Measurements from ENCODE around the gene ANKRD17.
A peak's percentile ranks its signal among the peaks of the same experiment; 100 is the strongest.

ANKRD17 gene

DNA sequence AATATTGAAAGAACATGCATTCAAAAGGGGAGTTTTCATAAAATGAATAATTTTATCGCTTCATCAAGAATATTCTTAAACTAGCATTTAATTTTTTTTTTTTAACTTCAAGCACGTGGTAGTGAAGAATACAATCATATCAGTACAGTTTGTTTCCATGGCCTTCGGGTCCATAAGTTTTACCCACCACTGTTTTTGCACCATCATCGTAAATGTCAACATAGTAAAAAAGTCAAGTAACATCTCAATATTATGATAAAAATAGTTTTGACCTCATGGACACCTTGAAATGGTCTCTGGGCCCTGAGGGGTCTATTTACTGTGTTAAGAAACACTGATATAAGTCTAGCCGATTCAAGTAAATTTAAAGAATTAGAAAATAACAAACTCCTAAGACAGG lies 80.2 kb downstream of the ANKRD17 start:
- Histone ChIP-seq H3K27ac (ENCODE audit: extremely low read depth, low read depth, low read length) (no peak overlapping the region), H3K36me3 (ENCODE audit: control insufficient read depth in 2 of 2, insufficient read depth in 1 of 2, low read length in 2 of 2) (peaks cover 0 to 35% of the 10 kb centered on the region in 2 experiments; a peak in 1 of 3 replicates), H3K4me1 (ENCODE audit: control insufficient read depth, insufficient read depth, low read length) (peaks cover 6% of the 10 kb centered on the region), H3K4me3 (ENCODE audit: low read depth, low read length) (no peak overlapping the region), H3K9me3 (ENCODE audit: control insufficient read depth, insufficient read depth, low read depth, low read length) (no peaks in the 10 kb centered on the region)
- ChIA-PET POLR2A (no interaction called here), CTCF (no interaction called here)
- no peak for TF ChIP-seq ZFP37 (tag by site-specific recombination; IDR thresholded peaks at IDR 0.05)
- no peak for TF ChIP-seq ZNF473 (tag by site-specific recombination; IDR thresholded peaks at IDR 0.05)
- TF ChIP-seq, protein P1, sequence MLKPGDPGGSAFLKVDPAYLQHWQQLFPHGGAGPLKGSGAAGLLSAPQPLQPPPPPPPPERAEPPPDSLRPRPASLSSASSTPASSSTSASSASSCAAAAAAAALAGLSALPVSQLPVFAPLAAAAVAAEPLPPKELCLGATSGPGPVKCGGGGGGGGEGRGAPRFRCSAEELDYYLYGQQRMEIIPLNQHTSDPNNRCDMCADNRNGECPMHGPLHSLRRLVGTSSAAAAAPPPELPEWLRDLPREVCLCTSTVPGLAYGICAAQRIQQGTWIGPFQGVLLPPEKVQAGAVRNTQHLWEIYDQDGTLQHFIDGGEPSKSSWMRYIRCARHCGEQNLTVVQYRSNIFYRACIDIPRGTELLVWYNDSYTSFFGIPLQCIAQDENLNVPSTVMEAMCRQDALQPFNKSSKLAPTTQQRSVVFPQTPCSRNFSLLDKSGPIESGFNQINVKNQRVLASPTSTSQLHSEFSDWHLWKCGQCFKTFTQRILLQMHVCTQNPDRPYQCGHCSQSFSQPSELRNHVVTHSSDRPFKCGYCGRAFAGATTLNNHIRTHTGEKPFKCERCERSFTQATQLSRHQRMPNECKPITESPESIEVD (tag by site-specific recombination; IDR thresholded peaks at IDR 0.05) = 0 out of 2 replicates have a peak, but pooled peaks have one; percentile 24

DNA sequence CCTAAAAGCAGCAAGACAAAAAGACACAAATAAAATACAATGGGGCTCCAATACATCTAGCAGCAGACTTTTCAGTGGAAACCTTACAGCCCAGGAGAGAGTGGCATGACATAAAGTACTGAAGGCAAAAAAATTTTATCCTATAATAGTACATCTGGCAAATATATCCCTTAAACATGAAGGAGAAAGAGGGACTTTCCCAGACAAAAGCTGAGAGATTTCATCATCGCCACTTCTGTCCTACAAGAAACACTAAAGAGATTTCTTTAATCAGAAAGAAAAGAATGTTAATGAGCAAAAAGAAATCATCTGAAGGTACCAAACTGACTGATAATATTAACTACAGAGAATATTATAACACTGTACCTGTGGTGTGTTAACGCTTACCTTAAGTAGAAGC lies 86.4 kb downstream of the ANKRD17 start:
- Histone ChIP-seq H3K27ac (ENCODE audit: extremely low read depth, low read depth, low read length) (no peak overlapping the region), H3K36me3 (ENCODE audit: control insufficient read depth in 2 of 2, insufficient read depth in 1 of 2, low read length in 2 of 2) (peaks cover 6 to 90% of the 10 kb centered on the region in 2 experiments; a peak in 2 of 3 replicates), H3K4me1 (ENCODE audit: control insufficient read depth, insufficient read depth, low read length) (no peaks in the 10 kb centered on the region), H3K4me3 (ENCODE audit: low read depth, low read length) (no peak overlapping the region), H3K9me3 (ENCODE audit: control insufficient read depth, insufficient read depth, low read depth, low read length) (no peaks in the 10 kb centered on the region)
- CTCF ChIA-PET = no interaction called here
- TF ChIP-seq ZNF132 (tag by site-specific recombination; IDR thresholded peaks at IDR 0.05; ENCODE audit: borderline replicate concordance) (no peak), ZFP37 (tag by site-specific recombination; IDR thresholded peaks at IDR 0.05) (no peak), ZNF558 (tag by site-specific recombination; IDR thresholded peaks at IDR 0.05) (no peak)
- POLR2A ChIA-PET = no interaction called here

DNA sequence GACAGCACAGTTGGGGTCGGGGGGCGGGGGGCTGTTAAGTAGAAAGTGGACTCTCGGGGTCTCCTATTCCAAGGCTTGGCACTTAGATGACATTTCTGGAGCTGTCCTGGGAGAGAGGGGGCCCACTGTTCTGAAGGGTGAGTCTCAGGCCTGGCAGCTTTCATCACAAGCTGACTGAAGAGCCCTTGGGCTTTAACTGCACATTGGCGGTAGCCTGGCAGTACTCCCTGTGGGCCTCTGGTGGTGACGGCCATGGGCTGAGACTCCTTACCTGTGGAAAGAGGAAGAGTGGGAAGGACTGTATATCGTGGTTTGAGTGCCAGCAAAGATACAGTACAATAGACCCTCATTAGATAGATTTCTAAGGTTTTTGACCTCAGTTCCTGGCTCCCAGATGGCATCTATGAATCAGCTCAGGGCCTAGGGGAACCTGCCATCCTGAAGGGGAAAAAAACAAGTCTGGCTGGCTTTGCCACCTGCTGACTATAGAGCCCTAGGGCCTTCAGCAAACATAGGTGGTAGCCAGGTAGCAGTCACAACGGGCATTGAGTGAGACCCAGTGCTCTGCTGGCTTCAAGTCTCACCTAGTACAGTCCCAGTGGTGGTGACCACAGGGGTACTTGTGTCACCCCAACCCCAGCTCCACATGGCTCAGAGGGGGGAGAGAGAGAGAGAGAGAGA lies 87.9 kb downstream of the ANKRD17 start:
- TF ChIP-seq ZNF555 (tag by site-specific recombination; conservative IDR thresholded peaks at IDR 0.05) (no peak), ZSCAN23 (tag by site-specific recombination; IDR thresholded peaks at IDR 0.05) (no peak), ZNF501 (tag by site-specific recombination; IDR thresholded peaks at IDR 0.05) (no peak), ZNF2 (tag by site-specific recombination; IDR thresholded peaks at IDR 0.05) (no peak), ZNF426 (tag by site-specific recombination; IDR thresholded peaks at IDR 0.05) (no peak), ZNF785 (tag by site-specific recombination; IDR thresholded peaks at IDR 0.05) (no peak)
- TF ChIP-seq, protein P2, sequence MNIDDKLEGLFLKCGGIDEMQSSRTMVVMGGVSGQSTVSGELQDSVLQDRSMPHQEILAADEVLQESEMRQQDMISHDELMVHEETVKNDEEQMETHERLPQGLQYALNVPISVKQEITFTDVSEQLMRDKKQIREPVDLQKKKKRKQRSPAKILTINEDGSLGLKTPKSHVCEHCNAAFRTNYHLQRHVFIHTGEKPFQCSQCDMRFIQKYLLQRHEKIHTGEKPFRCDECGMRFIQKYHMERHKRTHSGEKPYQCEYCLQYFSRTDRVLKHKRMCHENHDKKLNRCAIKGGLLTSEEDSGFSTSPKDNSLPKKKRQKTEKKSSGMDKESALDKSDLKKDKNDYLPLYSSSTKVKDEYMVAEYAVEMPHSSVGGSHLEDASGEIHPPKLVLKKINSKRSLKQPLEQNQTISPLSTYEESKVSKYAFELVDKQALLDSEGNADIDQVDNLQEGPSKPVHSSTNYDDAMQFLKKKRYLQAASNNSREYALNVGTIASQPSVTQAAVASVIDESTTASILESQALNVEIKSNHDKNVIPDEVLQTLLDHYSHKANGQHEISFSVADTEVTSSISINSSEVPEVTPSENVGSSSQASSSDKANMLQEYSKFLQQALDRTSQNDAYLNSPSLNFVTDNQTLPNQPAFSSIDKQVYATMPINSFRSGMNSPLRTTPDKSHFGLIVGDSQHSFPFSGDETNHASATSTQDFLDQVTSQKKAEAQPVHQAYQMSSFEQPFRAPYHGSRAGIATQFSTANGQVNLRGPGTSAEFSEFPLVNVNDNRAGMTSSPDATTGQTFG (tag by site-specific recombination; IDR thresholded peaks at IDR 0.05; ENCODE audit: borderline replicate concordance) = no peak
- ChIA-PET POLR2A (no interaction called here), CTCF (no interaction called here)
- H3K4me1 ChIP-seq (ENCODE audit: control insufficient read depth, insufficient read depth, low read length) = no peaks in the 10 kb centered on the region
- H3K4me3 ChIP-seq (ENCODE audit: low read depth, low read length) = no peak overlapping the region
- H3K36me3 ChIP-seq (ENCODE audit: control insufficient read depth in 2 of 2, insufficient read depth in 1 of 2, low read length in 2 of 2) = peaks cover 9 to 91% of the 10 kb centered on the region in 2 experiments; a peak in 2 of 3 replicates
- H3K27ac ChIP-seq (ENCODE audit: extremely low read depth, low read depth, low read length) = no peak overlapping the region
- no peaks in the 10 kb centered on the region for H3K9me3 ChIP-seq (ENCODE audit: control insufficient read depth, insufficient read depth, low read depth, low read length)

DNA sequence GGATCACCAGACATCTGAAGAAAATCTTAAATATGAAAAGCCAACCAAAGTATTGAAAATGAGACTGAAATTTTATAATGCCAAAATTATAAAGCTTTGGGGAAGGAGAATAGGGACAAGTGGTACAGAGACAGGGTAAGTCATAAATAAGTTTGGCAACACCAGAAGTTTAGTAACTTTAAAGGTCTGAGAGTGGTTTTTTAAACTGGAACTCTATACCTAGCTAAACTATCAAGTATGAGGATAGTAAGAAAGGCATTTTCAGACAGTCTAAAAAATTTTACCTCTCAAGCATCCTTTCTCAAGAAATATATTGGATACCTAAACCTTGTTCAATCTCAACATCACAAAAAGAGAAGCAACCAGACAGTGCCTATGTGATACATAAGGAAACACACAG lies 92.4 kb downstream of the ANKRD17 start:
- POLR2A ChIA-PET = no interaction called here

More for the DNA sequence above, 92.4 kb downstream of the ANKRD17 start:
- no peak overlapping the region for H3K27ac ChIP-seq (ENCODE audit: extremely low read depth, low read depth, low read length)
- TF ChIP-seq ZFP41 (tag by site-specific recombination; IDR thresholded peaks at IDR 0.05; ENCODE audit: borderline replicate concordance) (no peak), ZNF354C (tag by site-specific recombination; IDR thresholded peaks at IDR 0.05; ENCODE audit: borderline replicate concordance, low read depth) (no peak)
- H3K4me1 ChIP-seq (ENCODE audit: control insufficient read depth, insufficient read depth, low read length) = no peaks in the 10 kb centered on the region
- H3K4me3 ChIP-seq (ENCODE audit: low read depth, low read length) = no peak overlapping the region
- peaks cover 9 to 82% of the 10 kb centered on the region in 2 experiments for H3K36me3 ChIP-seq (ENCODE audit: control insufficient read depth in 2 of 2, insufficient read depth in 1 of 2, low read length in 2 of 2)
- CTCF ChIA-PET = interaction anchor here (0.6 kb wide), 1 partner anchor 17 kb away, joined by 4 read pairs; no protein-coding TSS in a partner anchor
- H3K9me3 ChIP-seq (ENCODE audit: control insufficient read depth, insufficient read depth, low read depth, low read length) = no peaks in the 10 kb centered on the region
